ENCODE data around the gene ADAMTS14. TPM values are rescaled to one million over a fixed set of nuclear protein-coding genes. Genes with fewer than 3 reads are reported as not detected.

The ADAMTS14 gene
- total RNA-seq, 1 donor from 2014 or later, result 1.4 TPM

- H3K27ac Mint-ChIP-seq, result no peak overlapping the region
- DNase-seq (ENCODE audit: extremely low spot score, unreplicated experiment), result no peak
Observed at GRCh38 chr10:70683601-70683934, 11.3 kb downstream of the ADAMTS14 start.

GRCh38 chr10:70683940-70684339 lies 11.6 kb downstream of the ADAMTS14 start:
- Mint-ChIP-seq H3K4me3 (peak overlapping the region; percentile 21), H3K4me1 (ENCODE audit: unreplicated experiment) (peaks cover 39% of the 10 kb centered on the region), H3K9me3 (no peaks in the 10 kb centered on the region), H3K27ac (no peak overlapping the region), H3K36me3 (no peaks in the 10 kb centered on the region), H3K27me3 (no peaks in the 10 kb centered on the region)
- no peak for DNase-seq (ENCODE audit: extremely low spot score, unreplicated experiment)
- TF ChIP-seq CTCF (conservative IDR thresholded peaks at IDR 0.05), result no peak

More at GRCh38 chr10:70683601-70683934, 11.3 kb downstream of the ADAMTS14 start:
- H3K27me3 Mint-ChIP-seq, result no peaks in the 10 kb centered on the region
- no peaks in the 10 kb centered on the region for H3K9me3 Mint-ChIP-seq
- no peaks in the 10 kb centered on the region for H3K36me3 Mint-ChIP-seq
- H3K4me3 Mint-ChIP-seq, result peak overlapping the region; percentile 21
- TF ChIP-seq CTCF (conservative IDR thresholded peaks at IDR 0.05), result no peak
- H3K4me1 Mint-ChIP-seq (ENCODE audit: unreplicated experiment), result peaks cover 39% of the 10 kb centered on the region

- H3K27me3 Mint-ChIP-seq, result no peaks in the 10 kb centered on the region
- no peaks in the 10 kb centered on the region for H3K9me3 Mint-ChIP-seq
- no peak for DNase-seq (ENCODE audit: extremely low spot score, unreplicated experiment)
- H3K36me3 Mint-ChIP-seq, result no peaks in the 10 kb centered on the region
- peaks cover 39% of the 10 kb centered on the region for H3K4me1 Mint-ChIP-seq (ENCODE audit: unreplicated experiment)
- H3K27ac Mint-ChIP-seq, result no peak overlapping the region
- no peak overlapping the region for H3K4me3 Mint-ChIP-seq
- TF ChIP-seq CTCF (conservative IDR thresholded peaks at IDR 0.05), result no peak
Observed at GRCh38 chr10:70684374-70684773, 12.1 kb downstream of the ADAMTS14 start.

- no peak for DNase-seq (ENCODE audit: extremely low spot score, unreplicated experiment)
- no peak overlapping the region for H3K4me3 Mint-ChIP-seq
- H3K36me3 Mint-ChIP-seq, result no peaks in the 10 kb centered on the region
- peak; percentile 37 for TF ChIP-seq CTCF (conservative IDR thresholded peaks at IDR 0.05)
- no peaks in the 10 kb centered on the region for H3K9me3 Mint-ChIP-seq
- peaks cover 39% of the 10 kb centered on the region for H3K4me1 Mint-ChIP-seq (ENCODE audit: unreplicated experiment)
- no peaks in the 10 kb centered on the region for H3K27me3 Mint-ChIP-seq
- H3K27ac Mint-ChIP-seq, result no peak overlapping the region
Observed at GRCh38 chr10:70684839-70685454, 12.6 kb downstream of the ADAMTS14 start.

GRCh38 chr10:70685455-70685911 lies 13.2 kb downstream of the ADAMTS14 start:
- Mint-ChIP-seq H3K9me3 (no peaks in the 10 kb centered on the region), H3K27ac (peak overlapping the region; percentile 64), H3K4me1 (ENCODE audit: unreplicated experiment) (peaks cover 39% of the 10 kb centered on the region), H3K27me3 (no peaks in the 10 kb centered on the region), H3K36me3 (no peaks in the 10 kb centered on the region), H3K4me3 (peak overlapping the region; percentile 29)
- no peak for DNase-seq (ENCODE audit: extremely low spot score, unreplicated experiment)
- TF ChIP-seq CTCF (conservative IDR thresholded peaks at IDR 0.05), result peak; percentile 4
